HG02678 (cell line): ENCODE results near the gene CDKN3.
"Not testable (repeated sequence)": the region's sequence is repeated elsewhere in the genome, so short reads cannot be mapped to it uniquely, and the experiment has no call there.

ENCODE experiments used
- ATAC-seq: cut with Tn5 transposase; IDR thresholded peaks from one replicate; pipeline ENCODE4 v1.9.1; 2021; ENCODE audit warnings: mild to moderate bottlenecking, moderate library complexity; ENCODE audit not compliant: unreplicated experiment

The CDKN3 gene

GRCh38 chr14:54369343-54369742 lies 27.5 kb upstream of the CDKN3 start:
- ATAC-seq, result no peak

- no peak for ATAC-seq
These were observed 26.2 kb upstream of the CDKN3 start for GRCh38 chr14:54370323-54371198.

GRCh38 chr14:54374117-54374884 lies 22.5 kb upstream of the CDKN3 start:
- ATAC-seq, result no peak

GRCh38 chr14:54377501-54377900 lies 19.3 kb upstream of the CDKN3 start:
- no peak for ATAC-seq

GRCh38 chr14:54378893-54379292 lies 17.9 kb upstream of the CDKN3 start:
- not testable (repeated sequence) for ATAC-seq

GRCh38 chr14:54380558-54380957 lies 16.2 kb upstream of the CDKN3 start:
- ATAC-seq, result not testable (repeated sequence)

GRCh38 chr14:54381821-54382220 lies 15.0 kb upstream of the CDKN3 start:
- ATAC-seq, result no peak

GRCh38 chr14:54383835-54384234 lies 13.0 kb upstream of the CDKN3 start:
- ATAC-seq, result no peak

GRCh38 chr14:54385556-54385955 lies 11.3 kb upstream of the CDKN3 start:
- no peak for ATAC-seq

- no peak for ATAC-seq
These were observed 9.5 kb upstream of the CDKN3 start for GRCh38 chr14:54387328-54387727.

GRCh38 chr14:54392131-54392859 lies 4.5 kb upstream of the CDKN3 start:
- no peak for ATAC-seq

- not testable (repeated sequence) for ATAC-seq
These were observed 3.6 kb upstream of the CDKN3 start for GRCh38 chr14:54392986-54393884.

GRCh38 chr14:54394596-54394995 lies 2.2 kb upstream of the CDKN3 start:
- no peak for ATAC-seq

- no peak for ATAC-seq
These were observed 1.5 kb upstream of the CDKN3 start for GRCh38 chr14:54395284-54395683.

- ATAC-seq, result no peak
These were observed 1.1 kb upstream of the CDKN3 start for GRCh38 chr14:54395716-54396115.

- no peak for ATAC-seq
These were observed 669 bp upstream of the CDKN3 start for GRCh38 chr14:54396183-54396492.

GRCh38 chr14:54399560-54399959 lies 2.8 kb downstream of the CDKN3 start:
- no peak for ATAC-seq

- not testable (repeated sequence) for ATAC-seq
These were observed 6.7 kb downstream of the CDKN3 start for GRCh38 chr14:54403401-54404005.

- no peak for ATAC-seq
These were observed 13.4 kb downstream of the CDKN3 start for GRCh38 chr14:54410215-54410614.

GRCh38 chr14:54411371-54411770 lies 14.6 kb downstream of the CDKN3 start:
- ATAC-seq, result no peak
